IPS-11a (cell line): Measurements from ENCODE around the gene ENAH.
"Not testable (repeated sequence)": the region's sequence is repeated elsewhere in the genome, so short reads cannot be mapped to it uniquely, and the experiment has no call there.

ENCODE experiments used
- H3K4me3 ChIP-seq: one replicate; pipeline ENCODE4 v1.5.1; 2013; ENCODE audit warnings: low read depth, low read length, control low read depth

The ENAH gene

DNA sequence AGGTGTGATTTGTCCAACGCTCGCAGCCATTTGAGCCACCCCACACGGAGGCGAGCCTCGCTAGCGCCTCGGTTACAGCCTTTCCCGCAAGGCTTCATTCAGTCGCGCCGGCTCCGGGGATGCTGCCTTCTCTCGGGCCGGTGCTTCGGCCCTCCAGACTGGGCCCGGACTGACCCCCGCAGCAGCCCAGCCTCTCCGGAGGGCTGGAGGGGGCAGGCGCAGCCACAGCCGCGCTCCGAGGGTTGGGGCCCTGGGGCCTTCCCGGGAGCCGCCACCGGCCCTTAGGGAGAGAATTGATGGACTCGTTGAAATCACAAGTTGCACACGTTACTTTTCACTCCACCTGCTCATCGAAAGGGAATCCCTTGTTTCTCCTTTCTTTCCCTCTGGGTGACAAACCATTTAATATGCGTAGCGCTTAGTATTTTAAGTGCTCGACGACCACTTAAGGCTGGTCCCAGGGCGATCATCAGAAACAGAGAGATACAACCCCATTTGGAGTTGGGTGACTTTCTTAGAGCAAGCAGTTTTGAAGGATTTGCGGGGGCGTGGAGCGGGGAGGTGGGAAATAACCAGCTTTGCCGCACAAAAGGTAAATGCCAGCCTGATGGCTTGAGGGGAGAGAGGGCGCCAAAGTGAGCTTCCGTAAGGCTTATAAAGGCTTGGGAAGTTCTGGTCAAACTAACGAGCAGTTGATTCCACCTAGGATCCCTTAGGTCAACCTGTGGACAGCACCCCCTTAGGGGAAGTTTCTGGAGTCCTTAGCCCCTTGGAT is 24.6 kb upstream of the ENAH start:
- no peak overlapping the region for H3K4me3 ChIP-seq

DNA sequence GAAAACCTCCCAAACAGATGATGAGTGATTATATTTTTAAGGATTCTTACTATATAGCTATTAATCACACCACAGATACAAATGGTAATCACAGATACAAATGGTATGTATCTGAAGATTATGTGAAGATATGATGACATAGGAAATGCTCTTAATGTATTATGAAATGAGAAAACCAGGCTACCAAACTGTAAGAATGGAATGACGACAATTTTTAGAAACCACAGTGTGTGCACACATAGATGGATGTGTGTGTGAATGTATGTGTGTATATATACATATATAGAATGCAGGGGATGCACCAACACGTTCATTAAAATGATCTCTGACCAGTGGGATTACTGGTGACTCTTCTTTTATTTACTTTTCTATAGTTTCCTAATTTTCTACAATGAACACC is 21.5 kb upstream of the ENAH start:
- no peak overlapping the region for H3K4me3 ChIP-seq

DNA sequence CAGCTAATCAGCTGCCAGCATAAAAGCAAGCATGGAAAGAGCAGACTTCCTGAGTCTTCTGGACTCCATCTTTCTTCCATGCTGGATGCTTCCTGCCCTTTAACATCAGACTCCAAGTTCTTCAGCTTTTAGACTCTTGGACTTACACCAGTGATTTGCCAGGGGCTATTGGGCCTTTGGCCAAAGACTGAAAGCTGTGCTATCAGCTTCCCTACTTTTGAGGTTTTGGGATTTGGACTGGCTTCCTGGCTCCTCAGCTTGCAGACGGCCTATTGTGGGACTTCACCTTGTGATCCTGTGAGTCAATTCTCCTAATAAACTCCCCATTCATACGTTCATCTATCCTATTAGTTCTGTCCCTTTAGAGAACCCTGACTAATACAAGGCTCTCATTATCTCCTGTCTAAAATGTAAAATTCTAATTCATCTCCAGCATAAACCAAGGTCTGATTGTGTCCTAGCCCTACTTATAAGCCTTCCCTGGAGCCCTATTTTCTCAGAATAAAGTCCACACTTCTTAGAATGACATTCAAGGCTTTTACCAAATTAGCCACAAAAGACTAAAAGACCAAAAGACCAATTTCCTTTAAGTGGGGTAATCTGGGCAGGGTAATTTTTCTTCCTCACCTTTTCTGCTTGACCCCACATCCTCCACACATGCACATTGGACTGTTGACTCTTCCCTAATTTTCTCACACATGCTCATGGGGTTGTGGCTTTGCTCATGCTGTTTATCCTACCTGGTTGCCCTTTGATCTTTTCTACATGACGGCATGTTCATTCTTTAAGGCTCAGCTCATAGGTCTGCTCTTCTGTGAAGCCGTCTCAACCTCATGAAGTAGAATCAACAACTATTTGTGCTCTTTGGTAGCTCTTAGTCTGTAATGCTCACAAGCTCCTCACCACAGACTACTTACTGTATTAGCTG is 18.1 kb upstream of the ENAH start:
- H3K4me3 ChIP-seq = no peak overlapping the region

DNA sequence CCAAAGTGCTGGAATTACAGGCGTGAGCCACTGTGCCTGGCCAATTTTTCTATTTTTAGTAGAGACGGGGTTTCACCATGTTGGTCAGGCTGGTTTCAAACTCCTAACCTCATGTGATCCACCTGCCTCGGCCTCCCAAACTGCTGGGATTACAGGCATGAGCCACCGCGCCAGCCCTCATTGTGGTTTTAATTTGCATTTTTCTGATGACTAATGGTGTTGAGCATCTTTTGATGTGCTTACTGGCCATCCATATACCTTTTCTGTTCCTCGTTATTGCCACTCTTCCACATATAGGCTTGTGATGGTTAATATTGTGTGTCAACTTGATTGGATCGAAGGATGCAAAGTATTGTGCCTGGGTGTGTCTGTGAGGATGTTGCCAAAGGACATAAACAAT is 17.4 kb upstream of the ENAH start:
- no peak overlapping the region for H3K4me3 ChIP-seq

DNA sequence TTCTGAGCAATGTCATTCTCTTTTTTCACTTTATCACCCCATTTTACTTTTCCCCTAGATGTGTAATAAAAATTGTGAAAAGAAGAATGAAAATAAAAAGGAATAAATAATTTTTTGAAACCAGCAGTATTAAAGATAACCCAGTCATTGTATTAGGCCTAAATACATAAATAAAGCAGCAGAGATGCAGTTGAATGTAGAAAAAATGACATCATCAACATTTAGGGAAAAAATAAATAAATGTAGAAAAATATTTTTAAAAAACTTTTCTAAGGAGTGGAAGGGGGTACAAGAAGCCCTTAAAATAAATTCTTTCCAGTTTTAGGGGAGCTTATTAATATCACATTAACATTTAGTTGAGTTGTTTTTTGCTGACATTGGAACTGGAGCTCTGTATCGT is 15.3 kb upstream of the ENAH start:
- no peak overlapping the region for H3K4me3 ChIP-seq

DNA sequence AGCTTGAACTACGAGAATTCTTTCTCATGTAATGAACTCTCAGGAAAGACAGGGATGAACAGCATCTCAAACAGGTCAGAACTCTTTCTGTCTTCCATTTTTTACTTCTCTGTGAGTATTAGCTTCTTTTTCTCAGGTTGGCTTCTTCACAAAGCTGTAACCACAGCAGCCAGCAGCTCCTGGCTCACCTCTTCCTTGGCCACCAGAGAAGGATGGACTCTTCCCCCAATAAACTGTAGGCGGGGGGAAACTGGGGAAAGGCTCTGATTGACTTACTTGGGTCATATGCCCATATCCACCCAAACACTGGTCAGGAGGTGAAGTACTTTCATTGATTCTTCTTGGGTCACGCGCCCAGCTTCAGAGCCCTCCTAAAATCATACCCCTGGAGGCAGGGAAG is 14.4 kb upstream of the ENAH start:
- no peak overlapping the region for H3K4me3 ChIP-seq

DNA sequence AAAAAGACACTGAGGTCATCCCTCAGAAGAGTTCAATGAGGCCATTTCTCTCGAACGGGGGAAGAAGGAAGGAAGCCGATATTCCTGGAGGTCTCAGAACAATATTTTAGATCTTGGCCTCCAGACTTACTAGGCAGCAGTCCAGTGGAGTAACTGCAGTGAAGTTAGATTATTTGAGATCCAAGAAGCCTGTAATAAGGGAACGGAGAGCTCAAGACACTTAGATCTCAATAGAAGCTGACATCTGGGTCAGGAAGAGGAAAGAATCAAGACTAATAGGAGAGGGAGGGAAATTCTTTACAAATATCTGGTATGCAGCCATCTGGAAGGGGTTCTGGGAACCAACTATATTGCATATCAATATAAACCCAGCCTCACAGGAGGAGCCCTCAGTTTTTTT is 13.6 kb upstream of the ENAH start:
- no peak overlapping the region for H3K4me3 ChIP-seq

DNA sequence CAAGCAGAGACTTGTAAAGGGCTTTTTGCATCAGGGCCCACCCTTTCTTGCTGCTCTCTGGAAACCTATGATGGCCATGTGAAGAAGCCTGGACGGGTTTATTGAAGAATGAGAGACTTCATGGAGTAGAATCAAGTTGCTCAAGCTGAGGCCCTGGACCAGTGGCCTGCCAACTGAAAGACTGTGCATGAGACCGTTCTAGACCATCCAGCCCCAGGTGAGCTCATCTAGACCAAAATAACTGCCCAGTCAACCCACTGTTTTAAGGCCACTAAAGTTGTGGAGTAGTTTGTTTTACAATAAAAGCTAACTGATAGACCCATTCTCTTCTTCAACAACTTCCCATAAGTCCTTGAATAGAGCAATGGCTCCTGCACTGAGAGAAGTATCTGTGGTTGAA is 11.8 kb upstream of the ENAH start:
- no peak overlapping the region for H3K4me3 ChIP-seq

DNA sequence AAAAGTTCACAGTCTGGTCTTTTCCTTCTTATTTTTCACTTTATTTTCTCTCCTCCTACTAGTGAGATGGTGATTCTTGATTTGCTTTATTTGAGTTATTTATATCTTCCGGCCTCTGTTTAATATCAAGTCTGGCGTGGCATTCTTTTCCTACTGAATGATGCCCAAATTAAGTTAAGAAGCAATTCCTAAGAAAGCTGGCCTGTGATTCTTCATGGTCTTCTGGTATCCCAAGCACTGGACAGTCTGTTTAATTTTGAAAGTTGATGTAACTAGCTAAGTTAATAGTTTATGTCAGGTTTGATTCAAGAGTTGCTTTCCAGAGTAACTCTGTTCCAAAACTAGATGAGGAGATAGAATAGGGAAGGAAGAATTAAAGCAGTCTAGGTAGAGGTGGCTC is 9.2 kb upstream of the ENAH start:
- H3K4me3 ChIP-seq = no peak overlapping the region

DNA sequence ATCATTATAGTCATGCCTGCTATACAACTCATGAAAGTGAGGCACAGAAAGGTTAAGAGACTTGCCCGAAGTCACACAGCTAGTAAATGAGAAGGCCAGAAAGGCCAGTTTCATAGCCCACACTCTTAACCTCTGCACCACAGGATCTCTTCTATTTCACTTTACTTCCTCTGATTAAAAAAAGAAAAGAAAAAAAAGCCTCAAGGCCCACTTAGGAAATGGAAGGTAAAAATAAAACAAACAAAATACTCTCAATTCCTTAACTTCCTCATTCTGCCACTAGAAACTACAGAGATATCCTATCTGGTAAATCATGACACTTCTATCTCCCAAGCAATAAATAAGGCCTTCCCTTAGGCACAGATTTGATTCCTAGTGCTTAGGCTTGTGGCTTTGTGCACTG is 7.6 kb upstream of the ENAH start:
- H3K4me3 ChIP-seq = no peak overlapping the region

DNA sequence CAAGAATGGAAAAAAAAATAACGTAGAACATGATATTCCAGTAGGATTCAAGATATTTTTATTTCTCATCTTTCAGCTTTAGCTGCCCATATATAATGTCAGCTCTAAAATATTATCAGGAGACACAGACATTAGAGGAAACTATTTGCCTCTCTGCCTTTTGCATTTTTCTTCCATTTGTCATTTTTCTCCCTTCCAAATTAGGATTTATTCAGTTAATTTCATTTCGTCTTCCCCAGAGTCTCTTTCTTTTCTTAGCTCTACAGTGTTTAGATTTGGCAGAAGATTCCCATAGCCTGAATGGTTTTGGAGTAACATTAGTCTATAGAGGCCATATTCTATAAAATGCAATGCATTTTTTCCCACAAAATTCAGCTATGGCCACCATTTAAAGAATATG is 5.1 kb upstream of the ENAH start:
- no peak overlapping the region for H3K4me3 ChIP-seq

DNA sequence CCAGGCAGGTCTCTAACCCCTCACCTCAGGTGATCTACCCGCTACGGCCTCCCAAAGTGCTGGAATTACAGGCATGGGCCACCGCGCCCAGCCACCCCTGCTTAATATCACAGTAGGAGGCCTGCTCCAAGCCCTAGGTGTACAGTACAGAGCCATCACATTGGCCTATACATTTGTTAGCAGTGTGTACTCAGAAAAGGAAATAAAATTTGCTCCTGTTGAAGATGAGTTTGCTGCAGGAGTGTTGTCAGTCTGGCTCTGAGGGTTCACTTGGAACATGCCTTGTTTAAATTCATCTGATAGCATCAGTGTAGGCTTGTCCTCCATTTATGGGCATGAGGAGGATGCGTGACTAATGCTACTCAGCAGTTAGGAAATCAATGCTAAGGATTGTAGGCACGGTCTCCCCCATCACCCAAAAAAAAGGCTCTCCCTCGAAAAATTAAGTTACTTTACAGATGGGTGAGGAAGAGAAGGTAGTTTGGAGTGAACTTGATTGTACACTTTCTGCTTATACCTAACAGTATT is 4.6 kb upstream of the ENAH start:
- no peak overlapping the region for H3K4me3 ChIP-seq

DNA sequence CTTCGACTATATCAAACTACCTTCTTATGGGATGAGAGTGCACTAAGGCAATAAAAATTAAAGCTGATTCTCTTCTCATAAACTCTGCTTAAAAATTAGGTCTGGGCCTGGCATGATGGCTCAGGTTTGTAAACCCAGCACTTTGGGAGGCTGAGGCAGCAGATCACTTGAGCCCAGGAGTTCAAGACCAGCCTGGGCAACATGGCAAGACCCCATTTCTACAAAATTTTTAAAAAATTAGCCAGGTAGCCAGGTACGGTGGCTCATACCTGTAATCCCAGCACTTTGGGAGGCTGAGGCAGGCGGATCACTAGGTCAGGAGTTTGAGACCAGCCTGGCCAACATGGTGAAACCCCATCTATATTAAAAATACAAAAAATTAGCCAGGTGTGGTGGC is 3.3 kb upstream of the ENAH start:
- not testable (repeated sequence) for H3K4me3 ChIP-seq

DNA sequence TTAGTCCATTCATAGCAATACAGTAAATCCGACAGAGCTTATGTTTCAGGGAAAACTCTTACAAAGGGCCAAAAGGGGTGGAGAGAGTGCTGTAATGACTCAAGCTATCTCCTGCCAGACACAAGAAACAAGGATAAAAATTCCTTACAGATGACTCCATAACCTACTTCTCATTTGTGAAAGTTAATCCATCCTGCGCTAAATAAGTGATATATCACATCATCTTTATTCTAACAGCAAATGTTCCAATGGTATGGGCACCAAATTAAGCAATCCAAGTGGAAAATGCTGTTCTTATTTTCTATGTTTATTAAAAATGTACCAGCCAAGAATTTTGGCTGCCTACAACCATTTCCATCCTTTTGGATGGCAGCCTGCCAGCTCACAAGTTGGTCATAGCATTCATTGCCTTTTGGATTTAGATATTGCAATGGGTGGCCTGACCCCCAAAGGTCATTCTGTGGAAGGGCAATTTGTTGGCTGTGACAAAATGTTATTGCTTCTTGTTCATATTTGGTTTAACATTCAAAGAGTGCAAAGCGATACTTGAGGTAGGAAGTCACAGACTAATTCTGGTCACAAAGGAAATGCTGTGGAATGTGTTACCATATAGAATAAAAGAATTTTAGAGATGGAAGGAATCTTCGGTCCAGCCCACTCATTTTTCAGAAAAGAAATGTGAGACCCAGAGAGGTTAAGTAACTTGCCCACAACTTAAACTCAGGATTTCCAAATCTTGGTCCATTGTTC is 2.8 kb upstream of the ENAH start:
- H3K4me3 ChIP-seq = no peak overlapping the region

DNA sequence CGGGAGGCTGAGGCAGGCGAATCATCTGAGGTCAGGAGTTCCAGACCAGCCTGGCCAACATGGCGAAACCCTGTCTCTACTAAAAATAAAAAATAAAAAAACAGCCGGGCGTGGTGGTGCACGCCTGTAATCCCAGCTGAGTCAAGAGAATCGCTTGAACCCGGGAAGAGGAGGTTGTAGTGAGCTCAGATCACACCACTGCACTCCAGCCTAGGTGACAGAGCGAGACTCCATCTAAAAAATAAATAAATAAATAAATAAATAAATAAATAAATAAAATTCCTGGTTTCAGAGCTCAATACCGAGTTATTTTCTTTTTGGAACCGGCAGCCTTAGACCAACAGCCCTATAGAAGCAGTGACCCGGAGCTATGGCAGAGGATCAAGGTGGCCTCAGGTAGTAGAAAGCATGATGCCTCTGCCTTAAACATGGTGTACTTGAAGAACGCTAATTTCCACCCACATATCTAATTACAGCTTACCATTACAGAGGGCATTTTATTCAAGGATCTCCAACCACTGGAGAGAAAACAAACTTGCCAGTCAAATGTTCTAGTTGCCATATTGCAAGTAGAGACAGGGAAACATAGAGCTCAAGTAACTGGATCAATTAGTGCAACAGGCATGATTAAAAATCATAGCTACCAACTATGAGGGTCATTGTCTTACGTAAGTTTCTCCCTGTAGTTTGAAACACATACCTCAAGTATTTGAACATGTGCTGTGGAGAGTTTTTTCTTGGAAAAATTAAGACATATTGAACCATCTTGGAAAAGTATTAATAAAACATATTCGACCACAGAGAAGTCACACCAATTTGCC is 2.0 kb upstream of the ENAH start:
- H3K4me3 ChIP-seq = no peak overlapping the region

DNA sequence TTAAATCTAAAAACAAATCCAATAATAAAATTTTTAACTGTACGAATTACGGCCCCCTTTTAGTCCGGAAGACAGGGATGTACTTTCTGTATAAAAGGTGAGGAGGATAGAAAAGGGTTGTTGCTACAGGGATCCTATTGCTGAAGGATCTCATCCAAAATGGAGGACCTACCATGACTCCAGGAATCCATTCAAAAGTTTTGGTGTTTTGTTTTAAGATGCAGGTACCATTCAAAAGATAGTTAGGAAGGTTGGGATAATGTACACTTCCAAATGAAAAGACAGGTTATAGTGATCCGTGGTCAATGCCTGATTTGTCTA is 1.3 kb upstream of the ENAH start:
- H3K4me3 ChIP-seq = peak overlapping the region; percentile 50

DNA sequence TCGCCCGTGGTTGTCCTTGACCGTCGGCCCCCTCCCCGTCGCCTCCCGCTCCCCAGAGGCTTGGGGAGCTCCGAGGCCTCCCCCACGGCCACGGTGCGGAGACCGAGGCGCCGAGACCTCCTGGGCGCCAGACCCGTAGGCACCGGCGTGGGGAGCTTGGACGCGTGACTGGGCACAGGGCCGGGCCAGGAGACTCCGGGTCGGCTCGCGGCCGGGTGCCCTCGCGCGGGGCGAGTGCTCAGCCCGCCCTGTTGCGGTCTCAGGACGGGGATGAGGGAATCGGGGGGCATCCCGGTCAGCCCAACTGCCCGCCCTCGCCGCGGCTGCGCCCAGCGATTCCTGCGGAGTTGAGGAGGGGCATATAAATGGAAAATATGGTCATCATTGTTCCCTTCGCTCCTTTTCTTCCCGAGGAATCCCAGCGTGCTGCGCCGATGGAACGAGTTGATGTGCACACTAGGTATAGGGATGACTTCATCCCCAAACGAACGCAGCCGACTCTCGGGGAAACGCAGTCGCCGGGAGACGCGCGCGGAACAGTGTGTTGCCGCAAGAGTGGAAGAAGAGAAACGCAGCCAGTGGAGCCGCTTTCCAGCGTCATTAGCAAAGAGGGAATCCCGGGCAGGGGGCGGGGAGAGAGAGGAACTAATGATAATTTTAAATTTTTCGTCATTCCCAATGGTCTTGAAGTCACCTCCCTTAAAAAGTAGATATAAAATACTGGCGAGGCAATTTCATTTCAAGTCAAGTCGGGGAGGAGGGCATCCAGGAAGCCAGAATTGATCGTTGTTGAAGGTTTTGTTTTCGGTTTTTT is 747 bp upstream of the ENAH start:
- H3K4me3 ChIP-seq = peak overlapping the region; percentile 50

DNA sequence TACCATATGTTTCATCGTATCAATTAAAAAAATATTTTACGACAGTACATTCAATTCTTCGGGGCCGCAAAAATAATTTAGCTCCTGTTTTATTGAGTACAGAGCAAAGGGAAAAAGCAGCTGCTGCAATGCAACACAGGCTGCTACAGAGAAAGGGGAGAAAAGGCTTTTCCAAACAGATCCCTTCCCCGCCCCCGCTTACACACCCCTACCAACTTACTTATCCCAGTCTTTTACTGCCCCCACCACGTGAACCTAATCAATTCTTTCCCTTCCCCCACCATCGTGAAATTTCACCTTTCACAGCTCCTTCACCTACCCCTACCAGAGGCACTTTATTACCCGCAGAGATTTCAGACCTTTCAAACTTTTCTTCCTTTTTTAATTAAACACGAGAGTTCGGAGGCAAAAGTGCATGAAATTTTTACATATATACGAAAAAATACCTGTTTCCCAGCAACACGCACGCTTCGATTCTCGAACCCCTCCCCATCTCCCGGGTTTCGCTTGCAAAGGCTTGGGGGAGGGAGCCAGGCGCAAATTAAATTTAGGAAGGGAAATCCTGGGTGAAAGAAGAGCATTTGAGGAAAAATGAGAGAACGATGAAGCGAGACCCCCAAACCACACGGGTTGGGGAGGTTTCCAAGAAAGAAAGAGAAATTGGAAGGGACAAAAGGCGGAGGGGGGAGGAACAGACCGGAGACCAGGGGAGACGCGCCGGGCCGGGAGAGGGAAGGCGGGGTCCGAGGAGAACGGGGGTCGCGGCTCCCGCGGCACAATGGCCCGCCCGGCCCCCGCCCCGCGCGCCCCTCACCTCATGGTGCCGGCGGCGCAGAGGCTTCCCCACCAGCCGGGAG is 823 bp downstream of the ENAH start:
- peak overlapping the region; percentile 73 for H3K4me3 ChIP-seq

DNA sequence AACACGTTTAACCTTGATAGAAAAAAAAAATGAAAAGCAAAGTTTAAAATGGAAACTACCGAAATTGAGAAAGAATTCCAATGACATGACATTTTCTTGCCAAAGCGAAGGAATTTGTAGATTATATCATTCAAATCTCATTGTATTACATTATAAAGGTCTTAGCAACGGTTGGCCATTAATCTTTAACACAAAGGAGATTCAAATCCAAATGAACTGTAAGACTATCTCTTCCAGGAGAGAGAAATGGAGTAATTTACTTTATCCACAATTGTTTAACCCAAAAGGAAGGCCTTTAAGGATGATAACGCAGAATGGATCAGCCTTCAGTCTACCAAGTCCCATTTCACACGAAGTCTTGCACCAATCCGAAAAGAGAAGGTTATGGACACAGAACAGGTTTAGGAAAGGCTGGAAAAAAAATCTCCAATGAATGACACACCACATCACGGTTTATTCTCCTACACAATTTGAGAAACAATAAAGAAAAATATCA is 1.5 kb downstream of the ENAH start:
- peak overlapping the region; percentile 73 for H3K4me3 ChIP-seq
